ENCODE data around the gene A2ML1. TPM values are rescaled to one million over a fixed set of nuclear protein-coding genes. Genes with fewer than 3 reads are reported as not detected.

A2ML1 gene
- total and polyA plus RNA-seq, 2 donors (not counting 3 experiments of a cell fraction or from before 2014, with no cell fraction given), result not detected

DNA sequence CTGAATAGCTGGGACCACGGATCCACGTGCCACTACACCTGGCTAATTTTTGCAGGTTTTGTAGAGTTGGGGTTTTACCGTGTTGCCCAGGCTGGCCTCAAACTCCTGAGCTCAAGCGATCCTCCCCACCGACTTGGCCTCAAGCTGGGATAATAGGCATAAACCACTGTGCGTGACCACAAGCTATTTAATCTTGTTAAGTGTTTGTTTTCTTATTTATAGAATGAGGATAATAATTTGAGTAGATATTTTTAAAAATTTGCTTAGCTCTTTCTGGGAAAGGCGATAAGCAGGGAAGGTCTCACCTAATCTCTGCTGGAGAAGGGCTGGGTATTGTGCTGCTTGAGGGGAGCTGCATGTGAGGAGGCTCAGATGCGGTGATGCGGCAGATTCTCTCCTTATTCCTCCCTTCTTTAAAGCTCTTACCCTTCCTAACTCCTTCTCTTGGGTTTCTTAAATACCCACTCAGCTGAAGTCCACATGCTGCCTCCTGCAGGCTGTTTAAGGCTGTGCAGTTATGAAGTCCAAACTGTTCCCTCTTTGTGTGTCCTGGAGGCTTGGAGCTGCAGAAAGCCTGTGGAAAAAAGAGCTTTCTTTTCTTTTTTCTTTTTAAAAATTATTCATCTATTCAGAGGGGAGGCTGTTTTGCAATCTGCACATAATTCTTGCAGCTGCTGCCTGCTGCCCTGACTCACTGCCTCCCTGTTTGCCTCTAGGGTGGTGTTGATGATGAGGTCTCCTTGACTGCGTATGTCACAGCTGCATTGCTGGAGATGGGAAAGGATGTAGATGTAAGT is 37.9 kb downstream of the A2ML1 start:
- H2AFZ ChIP-seq (ENCODE audit: low read depth, low read length), result no peak overlapping the region
- POLR2A ChIA-PET, result no interaction called here
- no peak overlapping the region for H3K9ac ChIP-seq (replicated peaks; ENCODE audit: extremely low read depth, insufficient read depth, low read length)
- H3K9me3 ChIP-seq (replicated peaks; ENCODE audit: control insufficient read depth, insufficient read depth, low read length), result no peaks in the 10 kb centered on the region
- no peak overlapping the region for H3K4me2 ChIP-seq (ENCODE audit: insufficient read depth, low read length)
- no peaks in the 10 kb centered on the region for H3K9me1 ChIP-seq (replicated peaks; ENCODE audit: control insufficient read depth, extremely low read depth, insufficient read depth, low read length)
- intact Hi-C loops (cut with micrococcal nuclease) (loop anchor here (1.0 kb wide), 2 partner anchors 178 to 203 kb away; no protein-coding TSS in a partner anchor), dilution Hi-C loops (cut with MboI; ENCODE audit: extremely low pct_ligation_motif_present, low sequenced_read_pairs) (no loop called here)
- H3K4me3 ChIP-seq (replicated peaks in 1 of 3; ENCODE audit: insufficient read depth in 1 of 3, low read depth in 1 of 3, low read length in 3 of 3), result no peak overlapping the region
- BruUV-seq (replicated peaks), result no TSS peak
- H3K27me3 ChIP-seq (ENCODE audit: control insufficient read depth in 2 of 2, insufficient read depth in 2 of 2, low read length in 2 of 2), result no peaks in the 10 kb centered on the region
- H3K79me2 ChIP-seq (ENCODE audit: control insufficient read depth, insufficient read depth, low read length), result no peaks in the 10 kb centered on the region
- peak; percentile 75 for FAIRE-seq
- H3K36me3 ChIP-seq (ENCODE audit: control insufficient read depth in 2 of 2, extremely low read depth in 1 of 2, insufficient read depth in 2 of 2, low read length in 2 of 2), result no peaks in the 10 kb centered on the region
- no peaks in the 10 kb centered on the region for H4K20me1 ChIP-seq (replicated peaks; ENCODE audit: control insufficient read depth, extremely low read depth, insufficient read depth, low read length)
- no peak overlapping the region for H3K27ac ChIP-seq (ENCODE audit: insufficient read depth, low read depth, low read length)
- CTCF ChIA-PET, result interaction anchor here (0.6 to 5.2 kb wide), 43 partner anchors 8 to 372 kb away, joined by 3 to 167 read pairs (median 5); partner anchors contain the start of gene PHC1
- TF ChIP-seq CTCF (IDR thresholded peaks at IDR 0.05; ENCODE audit: extremely low read depth in 1 of 2, insufficient read depth in 1 of 2, low read depth in 1 of 2, low read length in 2 of 2), result peak; percentile 66 to 70
- no peak for TF ChIP-seq EZH2 (IDR thresholded peaks at IDR 0.05; ENCODE audit: borderline replicate concordance, low read depth, low read length, severe bottlenecking)
- H3K4me1 ChIP-seq (ENCODE audit: control insufficient read depth, extremely low read depth, insufficient read depth, low read length), result no peaks in the 10 kb centered on the region
- peak; percentile 59 for DNase-seq (ENCODE audit: low read depth, low spot score)

DNA sequence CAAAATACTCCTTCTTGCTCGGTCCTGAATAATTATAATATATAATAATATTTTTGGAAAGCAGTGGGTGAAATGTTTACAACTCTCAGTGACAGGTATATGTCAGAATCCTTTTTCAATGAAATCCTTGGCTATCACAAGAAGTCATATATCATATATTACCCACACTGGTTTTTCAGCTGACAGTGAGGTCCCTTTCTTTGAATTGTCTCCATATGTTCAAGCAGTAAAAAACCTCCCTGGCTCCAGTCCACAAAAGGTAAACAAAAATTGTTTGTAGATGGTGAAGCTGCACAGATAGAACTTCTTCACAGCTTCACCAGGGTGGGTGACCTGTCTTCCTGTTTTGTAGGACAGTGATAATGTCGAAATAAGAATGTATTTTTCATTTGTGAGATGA is 44.0 kb downstream of the A2ML1 start:
- FAIRE-seq, result no peak
- no peaks in the 10 kb centered on the region for H3K4me1 ChIP-seq (ENCODE audit: control insufficient read depth, extremely low read depth, insufficient read depth, low read length)
- no peaks in the 10 kb centered on the region for H3K79me2 ChIP-seq (ENCODE audit: control insufficient read depth, insufficient read depth, low read length)
- H3K9me3 ChIP-seq (replicated peaks; ENCODE audit: control insufficient read depth, insufficient read depth, low read length), result no peaks in the 10 kb centered on the region
- no peak overlapping the region for H3K9ac ChIP-seq (replicated peaks; ENCODE audit: extremely low read depth, insufficient read depth, low read length)
- no peak overlapping the region for H3K27ac ChIP-seq (ENCODE audit: insufficient read depth, low read depth, low read length)
- H4K20me1 ChIP-seq (replicated peaks; ENCODE audit: control insufficient read depth, extremely low read depth, insufficient read depth, low read length), result no peaks in the 10 kb centered on the region
- no peak overlapping the region for H2AFZ ChIP-seq (ENCODE audit: low read depth, low read length)
- H3K9me1 ChIP-seq (replicated peaks; ENCODE audit: control insufficient read depth, extremely low read depth, insufficient read depth, low read length), result no peaks in the 10 kb centered on the region
- BruUV-seq (replicated peaks), result no TSS peak
- DNase-seq (ENCODE audit: low read depth, low spot score), result no peak
- H3K4me3 ChIP-seq (replicated peaks in 1 of 3; ENCODE audit: insufficient read depth in 1 of 3, low read depth in 1 of 3, low read length in 3 of 3), result no peak overlapping the region
- no peak overlapping the region for H3K4me2 ChIP-seq (ENCODE audit: insufficient read depth, low read length)
- ChIA-PET CTCF (interaction anchor here (0.6 kb wide), 1 partner anchor 24 kb away, joined by 3 read pairs; no protein-coding TSS in a partner anchor), POLR2A (no interaction called here)
- no peak for TF ChIP-seq EZH2 (IDR thresholded peaks at IDR 0.05; ENCODE audit: borderline replicate concordance, low read depth, low read length, severe bottlenecking)
- TF ChIP-seq FOS (IDR thresholded peaks at IDR 0.05; ENCODE audit: borderline replicate concordance, insufficient read depth, low read length), result no peak
- TF ChIP-seq POLR2A (IDR thresholded peaks at IDR 0.05; ENCODE audit: low read depth, low read length), result no peak
- no peak for TF ChIP-seq MYC (IDR thresholded peaks at IDR 0.05; ENCODE audit: low read depth, low read length)
- TF ChIP-seq MAX (IDR thresholded peaks at IDR 0.05; ENCODE audit: insufficient read depth, insufficient read length), result no peak
- intact Hi-C loops (cut with micrococcal nuclease) (no loop called here), dilution Hi-C loops (cut with MboI; ENCODE audit: extremely low pct_ligation_motif_present, low sequenced_read_pairs) (no loop called here)
- no peaks in the 10 kb centered on the region for H3K27me3 ChIP-seq (ENCODE audit: control insufficient read depth in 2 of 2, insufficient read depth in 2 of 2, low read length in 2 of 2)
- H3K36me3 ChIP-seq (ENCODE audit: control insufficient read depth in 2 of 2, extremely low read depth in 1 of 2, insufficient read depth in 2 of 2, low read length in 2 of 2), result no peaks in the 10 kb centered on the region

All from endothelial cell of umbilical vein (primary cell).